GM12878 (cell line): ENCODE data around the gene GUCY1A2. TPM values are rescaled to one million over a fixed set of nuclear protein-coding genes. Genes with fewer than 3 reads are reported as not detected.

ENCODE experiments used
- ATAC-seq: fragments of 200-7000 bp; cut with Tn5 transposase; 3 replicates; pipeline ENCODE4 v1.9.1; 2020; ENCODE audit warnings: mild to moderate bottlenecking, moderate library complexity
- BruUV-seq: library from RNA; stranded (reverse); fragments of 400-500 nt; replicated peaks from 2 replicates; lab custom pipeline; 2021; lab: Mats Ljungman, UMichigan
- CTCF ChIA-PET: fragments of 300-600 bp; sonication (Branson Sonifier 250); formaldehyde crosslinking; extraction: SDS; loops from one replicate; lab custom pipeline; 2021; ENCODE audit warnings: inconsistent platforms; lab: Yijun Ruan, JAX
- POLR2A ChIA-PET: fragments of 350-600 bp; formaldehyde crosslinking; extraction: SDS; loops from one replicate; lab custom pipeline; 2021; ENCODE audit warnings: inconsistent platforms; lab: Charles Lee
- RAD21 ChIA-PET: fragments of 300-600 bp; sonication (Branson Sonifier 250); formaldehyde crosslinking; loops from one replicate; lab custom pipeline; 2023; ENCODE audit warnings: antibody characterized with exemption; ENCODE audit not compliant: unreplicated experiment; lab: Charles Lee
- SMC1A ChIA-PET: fragments of 300-600 bp; sonication (Branson Sonifier 250); formaldehyde crosslinking; loops from one replicate; lab custom pipeline; 2023; ENCODE audit not compliant: unreplicated experiment, uncharacterized antibody; lab: Charles Lee
- DNase-seq: peaks from one replicate; pipeline ENCODE4 v3.0.0-alpha.2; 2011; ENCODE audit warnings: low read depth, low spot score
- FAIRE-seq: peaks from 3 replicates; lab custom pipeline; 2011; peaks lifted over from hg19 to GRCh38; lab: Jason Lieb, UNC
- H2AFZ ChIP-seq: 2 replicates; pipeline ENCODE4 v1.6.0; 2011; ENCODE audit warnings: low read depth, low read length, control low read depth; ENCODE audit not compliant: control insufficient read depth
- H3K27ac ChIP-seq: 2 replicates; pipeline ENCODE4 v1.5.1; 2011; ENCODE audit warnings: control low read depth; ENCODE audit not compliant: control insufficient read depth, insufficient read depth
- H3K27me3 ChIP-seq, 2 experiments: replicated peaks in 1 of 2; 2 replicates each; pipeline versions ENCODE4 v1.6.0 to v1.6.1; 2011; ENCODE audit warnings: low read length in 1 of 2; ENCODE audit not compliant: control insufficient read depth in 2 of 2, insufficient read depth in 2 of 2
- H3K36me3 ChIP-seq, 2 experiments: 2 replicates each; pipeline ENCODE4 v1.5.1; 2011; ENCODE audit warnings: low read length in 1 of 2; ENCODE audit not compliant: control insufficient read depth in 2 of 2, insufficient read depth in 2 of 2
- H3K4me1 ChIP-seq: 2 replicates; pipeline ENCODE4 v1.6.1; 2011; ENCODE audit warnings: mild to moderate bottlenecking, low read length, moderate library complexity, mixed read lengths; ENCODE audit not compliant: control insufficient read depth, insufficient read depth
- H3K4me2 ChIP-seq: 2 replicates; pipeline ENCODE4 v1.6.0; 2011; ENCODE audit warnings: control low read depth; ENCODE audit not compliant: control insufficient read depth, insufficient read depth
- H3K4me3 ChIP-seq: fragments of 200-600 bp; sonication (generic); 2 replicates; pipeline ENCODE4 v1.5.1; 2016
- H3K79me2 ChIP-seq: 2 replicates; pipeline ENCODE4 v1.6.0; 2011; ENCODE audit warnings: low read length; ENCODE audit not compliant: control insufficient read depth, insufficient read depth
- H3K9ac ChIP-seq: 2 replicates; pipeline ENCODE4 v1.8.0; 2011; ENCODE audit warnings: low read length, control low read depth, mixed read lengths; ENCODE audit not compliant: control insufficient read depth, insufficient read depth
- H3K9me3 ChIP-seq: replicated peaks from 3 replicates; pipeline ENCODE4 v1.5.1; 2011; ENCODE audit warnings: mild to moderate bottlenecking, low read length; ENCODE audit not compliant: control insufficient read depth, insufficient read depth
- H4K20me1 ChIP-seq: 2 replicates; pipeline ENCODE4 v1.6.0; 2011; ENCODE audit not compliant: control insufficient read depth, insufficient read depth
- ASH2L ChIP-seq: fragments of 300-600, 200-600 bp; sonication (generic); IDR thresholded peaks from 2 replicates; pipeline ENCODE4 v1.6.1; 2017; ENCODE audit warnings: low read depth, mild to moderate bottlenecking, borderline replicate concordance
- FOXK2 ChIP-seq: fragments of 450-650 bp; IDR thresholded peaks from 2 replicates; pipeline ENCODE4 v1.6.1; 2017; ENCODE audit warnings: mild to moderate bottlenecking, moderate library complexity
- PML ChIP-seq: IDR thresholded peaks from 2 replicates; pipeline ENCODE4 v1.6.1; 2012; ENCODE audit warnings: low read length, inconsistent platforms
- ZNF24 ChIP-seq: fragments of 450-650 bp; IDR thresholded peaks from 2 replicates; pipeline ENCODE4 v1.6.1; 2017; ENCODE audit warnings: antibody characterized with exemption, mild to moderate bottlenecking
- WGBS: methylation state at CpG from one replicate; pipeline ENCODE4 v1.1.6; 2016; ENCODE audit warnings: low lambda C conversion rate; ENCODE audit not compliant: insufficient replicate concordance, insufficient coverage; ENCODE audit errors: missing lambda C conversion rate; 5-methylcytosine and 5-hydroxymethylcytosine counted together
- in situ Hi-C: fragments of 300-500 bp; cut with MboI; formaldehyde crosslinking; loops from 9 replicates; pipeline ENCODE4 v1.14.3; 2018; ENCODE audit warnings: mixed read lengths
- intact Hi-C: fragments of 100-400 bp; cut with micrococcal nuclease; formaldehyde crosslinking; loops from one replicate; pipeline ENCODE4 v1.14.2; 2022; ENCODE audit not compliant: unreplicated experiment
- polyA plus RNA-seq, 11 experiments: library from polyadenylated mRNA; depleted of rRNA in 4 of 11; unstranded in 6 of 11; stranded (reverse) in 5 of 11; fragments of >200 nt; fragmentation: Nextera tagmentation in 4 of 11; fragmentation: Illumina TruSeq in 1 of 11; extraction: Ambion mirVana in 4 of 11; extraction: Trizol in 1 of 11; gene quantifications; 1 replicate in 1 of 11; 2 replicates in 10 of 11; pipeline versions ENCODE4 v1.2.1 to v1.2.3, GENCODE V29; 2011 to 2016; ENCODE audit warnings: inconsistent platforms in 2 of 11, missing spikeins in 2 of 11, low read depth in 1 of 11
- total RNA-seq, 4 experiments: library from RNA; depleted of rRNA in 3 of 4; stranded (reverse); fragments of >200 nt in 3 of 4; fragmentation: Illumina TruSeq in 1 of 4; extraction: Trizol in 1 of 4; gene quantifications; 2 replicates each; pipeline versions ENCODE4 v1.2.1 to v1.2.3, GENCODE V29; 2013 to 2021
- TF ChIP-seq, protein P1 (sequence below): IDR thresholded peaks from 2 replicates; pipeline ENCODE4 v1.6.1; 2011; ENCODE audit warnings: low read depth, low read length, improper control_type of control experiment, borderline replicate concordance
- TF ChIP-seq, protein P2 (sequence below): fragments of 450-650 bp; IDR thresholded peaks from 2 replicates; pipeline ENCODE4 v1.6.1; 2016; ENCODE audit warnings: mild to moderate bottlenecking
- TF ChIP-seq, protein P3 (sequence below): fragments of 450-650 bp; conservative IDR thresholded peaks from 2 replicates; pipeline ENCODE4 v1.6.1; 2017; ENCODE audit warnings: mild to moderate bottlenecking, moderate library complexity

Gene GUCY1A2
- total and polyA plus RNA-seq, 10 of the 15 experiments (the other 5 are each of a cell fraction or from before 2014, with no cell fraction given), result under 0.01 to 0.03 (median under 0.01) TPM; not detected in 4

DNA sequence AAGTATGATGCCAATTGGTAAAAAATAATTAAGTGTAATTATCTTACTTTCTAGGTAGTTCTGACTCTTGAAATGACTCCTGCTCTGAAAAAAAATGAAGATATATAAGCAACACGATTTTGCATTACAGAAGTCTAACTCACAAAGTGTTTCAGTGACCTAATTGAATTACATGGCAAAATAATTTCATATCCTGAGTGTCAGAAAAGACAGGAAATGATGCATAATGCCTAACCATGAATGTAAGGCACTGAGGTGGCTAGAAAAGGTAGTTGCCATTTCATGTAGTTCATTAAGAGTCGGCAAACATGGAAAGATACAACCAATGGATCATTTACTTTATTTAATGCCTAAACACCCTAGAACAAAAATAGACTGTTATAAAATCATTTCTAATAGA, 113.5 kb downstream of the GUCY1A2 start:
- H3K27me3 ChIP-seq, result no peaks in the 10 kb centered on the region
- no peak overlapping the region for H2AFZ ChIP-seq
- POLR2A ChIA-PET, result no interaction called here
- H3K79me2 ChIP-seq, result no peaks in the 10 kb centered on the region
- SMC1A ChIA-PET, result interaction anchor here (1.5 kb wide), 1 partner anchor 91 kb away, joined by 3 read pairs; no protein-coding TSS in a partner anchor
- H3K27ac ChIP-seq, result no peak overlapping the region
- no peak for DNase-seq
- no peak for ATAC-seq
- in situ Hi-C loops, result no loop called here
- H3K9me3 ChIP-seq, result no peaks in the 10 kb centered on the region
- no TSS peak for BruUV-seq
- WGBS, result 48% methylated on average over 2 of the region's 2 CpGs
- no peak overlapping the region for H3K4me2 ChIP-seq
- FAIRE-seq, result no peak
- TF ChIP-seq, protein P1, sequence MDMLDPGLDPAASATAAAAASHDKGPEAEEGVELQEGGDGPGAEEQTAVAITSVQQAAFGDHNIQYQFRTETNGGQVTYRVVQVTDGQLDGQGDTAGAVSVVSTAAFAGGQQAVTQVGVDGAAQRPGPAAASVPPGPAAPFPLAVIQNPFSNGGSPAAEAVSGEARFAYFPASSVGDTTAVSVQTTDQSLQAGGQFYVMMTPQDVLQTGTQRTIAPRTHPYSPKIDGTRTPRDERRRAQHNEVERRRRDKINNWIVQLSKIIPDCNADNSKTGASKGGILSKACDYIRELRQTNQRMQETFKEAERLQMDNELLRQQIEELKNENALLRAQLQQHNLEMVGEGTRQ, result no peak
- TF ChIP-seq, all 136 proteins: peak for 0
- Histone ChIP-seq H4K20me1 (no peaks in the 10 kb centered on the region), H3K9ac (no peak overlapping the region), H3K4me1 (no peaks in the 10 kb centered on the region), H3K36me3 (no peaks in the 10 kb centered on the region), H3K4me3 (no peak overlapping the region)
- ChIA-PET CTCF (interaction anchor here (0.7 kb wide), 1 partner anchor 15 kb away, joined by 3 read pairs; no protein-coding TSS in a partner anchor), RAD21 (no interaction called here)
- intact Hi-C loops, result no loop called here

DNA sequence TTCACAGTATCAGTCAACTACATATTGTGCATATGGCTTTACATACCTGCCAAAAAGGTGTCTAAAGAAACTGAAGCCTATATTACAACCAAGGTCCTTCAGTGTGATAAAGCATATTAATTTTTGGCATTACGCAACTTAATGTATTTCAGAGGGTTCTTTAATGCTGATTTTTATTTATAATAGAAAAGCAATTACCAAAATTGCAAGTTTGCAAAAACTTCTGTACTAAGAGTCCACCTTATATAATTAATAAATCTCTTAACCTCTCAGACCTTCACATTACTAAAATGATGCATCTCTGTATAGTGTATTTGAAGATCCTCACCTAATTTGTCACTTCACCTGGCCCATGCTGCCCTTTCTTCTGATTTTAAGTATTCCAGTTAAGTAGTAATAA, 128.6 kb downstream of the GUCY1A2 start:
- Histone ChIP-seq H3K4me2 (no peak overlapping the region), H4K20me1 (no peaks in the 10 kb centered on the region), H3K4me3 (no peak overlapping the region), H3K9me3 (no peaks in the 10 kb centered on the region), H3K27ac (no peak overlapping the region), H3K9ac (no peak overlapping the region), H3K79me2 (no peaks in the 10 kb centered on the region), H3K4me1 (no peaks in the 10 kb centered on the region), H3K27me3 (no peaks in the 10 kb centered on the region), H2AFZ (no peak overlapping the region), H3K36me3 (no peaks in the 10 kb centered on the region)
- ATAC-seq, result no peak
- BruUV-seq, result no TSS peak
- FAIRE-seq, result no peak
- DNase-seq, result no peak
- 88% methylated on average over 1 of the region's 1 CpG for WGBS
- CTCF ChIA-PET, result no interaction called here
- TF ChIP-seq, protein P2, sequence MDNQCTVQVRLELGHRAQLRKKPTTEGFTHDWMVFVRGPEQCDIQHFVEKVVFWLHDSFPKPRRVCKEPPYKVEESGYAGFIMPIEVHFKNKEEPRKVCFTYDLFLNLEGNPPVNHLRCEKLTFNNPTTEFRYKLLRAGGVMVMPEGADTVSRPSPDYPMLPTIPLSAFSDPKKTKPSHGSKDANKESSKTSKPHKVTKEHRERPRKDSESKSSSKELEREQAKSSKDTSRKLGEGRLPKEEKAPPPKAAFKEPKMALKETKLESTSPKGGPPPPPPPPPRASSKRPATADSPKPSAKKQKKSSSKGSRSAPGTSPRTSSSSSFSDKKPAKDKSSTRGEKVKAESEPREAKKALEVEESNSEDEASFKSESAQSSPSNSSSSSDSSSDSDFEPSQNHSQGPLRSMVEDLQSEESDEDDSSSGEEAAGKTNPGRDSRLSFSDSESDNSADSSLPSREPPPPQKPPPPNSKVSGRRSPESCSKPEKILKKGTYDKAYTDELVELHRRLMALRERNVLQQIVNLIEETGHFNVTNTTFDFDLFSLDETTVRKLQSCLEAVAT, result no peak
- TF ChIP-seq ZNF24 (no peak), PML (no peak), ASH2L (no peak), FOXK2 (no peak)
- TF ChIP-seq, protein P3, sequence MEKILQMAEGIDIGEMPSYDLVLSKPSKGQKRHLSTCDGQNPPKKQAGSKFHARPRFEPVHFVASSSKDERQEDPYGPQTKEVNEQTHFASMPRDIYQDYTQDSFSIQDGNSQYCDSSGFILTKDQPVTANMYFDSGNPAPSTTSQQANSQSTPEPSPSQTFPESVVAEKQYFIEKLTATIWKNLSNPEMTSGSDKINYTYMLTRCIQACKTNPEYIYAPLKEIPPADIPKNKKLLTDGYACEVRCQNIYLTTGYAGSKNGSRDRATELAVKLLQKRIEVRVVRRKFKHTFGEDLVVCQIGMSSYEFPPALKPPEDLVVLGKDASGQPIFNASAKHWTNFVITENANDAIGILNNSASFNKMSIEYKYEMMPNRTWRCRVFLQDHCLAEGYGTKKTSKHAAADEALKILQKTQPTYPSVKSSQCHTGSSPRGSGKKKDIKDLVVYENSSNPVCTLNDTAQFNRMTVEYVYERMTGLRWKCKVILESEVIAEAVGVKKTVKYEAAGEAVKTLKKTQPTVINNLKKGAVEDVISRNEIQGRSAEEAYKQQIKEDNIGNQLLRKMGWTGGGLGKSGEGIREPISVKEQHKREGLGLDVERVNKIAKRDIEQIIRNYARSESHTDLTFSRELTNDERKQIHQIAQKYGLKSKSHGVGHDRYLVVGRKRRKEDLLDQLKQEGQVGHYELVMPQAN, result no peak
- intact Hi-C loops (no loop called here), in situ Hi-C loops (no loop called here)
- SMC1A ChIA-PET, result no interaction called here
- POLR2A ChIA-PET, result no interaction called here
- RAD21 ChIA-PET, result no interaction called here
